Testis (tissue), 3 donors: Measurements from ENCODE around the gene ZFR. TPM values are rescaled to one million over a fixed set of nuclear protein-coding genes. Genes with fewer than 3 reads are reported as not detected.

Experiments
- DNase-seq: peaks from one replicate; pipeline ENCODE4 v3.0.0-alpha.2; 2019
- H3K27ac ChIP-seq, 2 donors: fragments of 200-600 bp; sonication (generic); one replicate each; pipeline ENCODE4 v1.5.1; 2019
- H3K27me3 ChIP-seq: fragments of 200-600 bp; sonication (generic); one replicate; pipeline ENCODE4 v1.5.1; 2019
- H3K36me3 ChIP-seq: fragments of 200-600 bp; sonication (generic); one replicate; pipeline ENCODE4 v1.5.1; 2017; ENCODE audit warnings: low read depth; ENCODE audit errors: missing control alignments
- H3K4me1 ChIP-seq: fragments of 200-600 bp; sonication (generic); one replicate; pipeline ENCODE4 v1.5.1; 2019
- H3K4me3 ChIP-seq, 2 donors: fragments of 200-600 bp; sonication (generic); one replicate each; pipeline ENCODE4 v1.5.1; 2017 to 2019
- H3K9me3 ChIP-seq: fragments of 200-600 bp; sonication (generic); one replicate; pipeline ENCODE4 v1.5.1; 2017
- POLR2A ChIP-seq: fragments of 450-650 bp; IDR thresholded peaks from one replicate; pipeline ENCODE4 v1.6.1; 2017; ENCODE audit warnings: antibody characterized with exemption, mild to moderate bottlenecking, moderate library complexity
- WGBS, 2 donors: methylation state at CpG; one replicate each; pipeline ENCODE4 v1.1.5; 2018; 5-methylcytosine and 5-hydroxymethylcytosine counted together
- intact Hi-C: fragments of 100-400 bp; cut with DNase I; formaldehyde crosslinking; loops from one replicate; pipeline ENCODE4 v1.15.1; 2023; ENCODE audit warnings: low total_unique reads
- polyA plus RNA-seq: library from polyadenylated mRNA; stranded (reverse); fragments of 350-450 nt; fragmentation: Illumina TruSeq; extraction: RNeasy Lipid Tissue Mini Kit (QIAGEN cat#74804); gene quantifications from one replicate; pipeline ENCODE4 v1.2.3, GENCODE V29; 2014; ENCODE audit warnings: low read depth, low replicate concordance; ENCODE audit not compliant: insufficient read depth
- total RNA-seq, 2 donors: library from RNA; depleted of rRNA; stranded (reverse); fragments of >200 nt; gene quantifications; one replicate each; pipeline ENCODE4 v1.2.3, GENCODE V29; 2016
- TF ChIP-seq, protein P1 (sequence below), 3 experiments: fragments of 450-650 bp in 2 of 3; fragments of 200-600 bp in 1 of 3; sonication (generic) in 1 of 3; IDR thresholded peaks; one replicate each; pipeline ENCODE4 v1.5.1; 2016 to 2019; ENCODE audit warnings: antibody characterized with exemption in 3 of 3, mild to moderate bottlenecking in 2 of 3, moderate library complexity in 1 of 3

Gene ZFR
- total and polyA plus RNA-seq, 3 donors from 2014 or later, result 77.1 to 112 (median 97.2) TPM

GRCh38 chr5:32487008-32487407 is 42.5 kb upstream of the ZFR start:
- peaks cover 4% of the 10 kb centered on the region for H3K4me1 ChIP-seq
- no peaks in the 10 kb centered on the region for H3K9me3 ChIP-seq
- WGBS, 2 donors, result 60 to 66% methylated on average over 3 of the region's 3 CpGs
- no peak overlapping the region for H3K27ac ChIP-seq
- no peaks in the 10 kb centered on the region for H3K27me3 ChIP-seq
- intact Hi-C loops, result no loop called here
- no peak for DNase-seq
- no peak for TF ChIP-seq POLR2A
- TF ChIP-seq, protein P1, sequence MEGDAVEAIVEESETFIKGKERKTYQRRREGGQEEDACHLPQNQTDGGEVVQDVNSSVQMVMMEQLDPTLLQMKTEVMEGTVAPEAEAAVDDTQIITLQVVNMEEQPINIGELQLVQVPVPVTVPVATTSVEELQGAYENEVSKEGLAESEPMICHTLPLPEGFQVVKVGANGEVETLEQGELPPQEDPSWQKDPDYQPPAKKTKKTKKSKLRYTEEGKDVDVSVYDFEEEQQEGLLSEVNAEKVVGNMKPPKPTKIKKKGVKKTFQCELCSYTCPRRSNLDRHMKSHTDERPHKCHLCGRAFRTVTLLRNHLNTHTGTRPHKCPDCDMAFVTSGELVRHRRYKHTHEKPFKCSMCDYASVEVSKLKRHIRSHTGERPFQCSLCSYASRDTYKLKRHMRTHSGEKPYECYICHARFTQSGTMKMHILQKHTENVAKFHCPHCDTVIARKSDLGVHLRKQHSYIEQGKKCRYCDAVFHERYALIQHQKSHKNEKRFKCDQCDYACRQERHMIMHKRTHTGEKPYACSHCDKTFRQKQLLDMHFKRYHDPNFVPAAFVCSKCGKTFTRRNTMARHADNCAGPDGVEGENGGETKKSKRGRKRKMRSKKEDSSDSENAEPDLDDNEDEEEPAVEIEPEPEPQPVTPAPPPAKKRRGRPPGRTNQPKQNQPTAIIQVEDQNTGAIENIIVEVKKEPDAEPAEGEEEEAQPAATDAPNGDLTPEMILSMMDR (IDR thresholded peaks at IDR 0.05), result no peak
- no peaks in the 10 kb centered on the region for H3K36me3 ChIP-seq
- no peak overlapping the region for H3K4me3 ChIP-seq

DNA sequence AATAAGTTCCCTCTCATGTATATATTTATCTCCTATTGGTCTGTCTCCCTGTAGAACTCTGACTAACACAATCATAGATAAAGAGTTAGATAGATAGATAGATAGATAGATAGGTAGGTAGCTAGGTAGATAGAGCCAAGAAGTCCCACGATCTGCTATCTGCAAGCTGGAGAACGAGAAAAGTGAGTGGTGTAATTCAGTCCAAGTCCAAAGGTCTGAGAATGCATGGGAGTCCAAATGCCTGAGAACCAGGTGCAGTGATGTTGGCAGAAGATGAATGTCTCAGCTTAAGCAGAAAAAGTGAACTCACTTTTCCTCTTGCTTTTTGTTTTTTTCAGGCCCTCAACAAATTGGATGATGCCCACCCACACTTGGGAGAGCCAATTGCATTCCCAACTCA is 37.7 kb upstream of the ZFR start:
- no peak for DNase-seq
- Histone ChIP-seq H3K4me3 (no peak overlapping the region), H3K27ac (no peak overlapping the region), H3K27me3 (no peaks in the 10 kb centered on the region), H3K9me3 (no peaks in the 10 kb centered on the region), H3K4me1 (no peaks in the 10 kb centered on the region), H3K36me3 (no peaks in the 10 kb centered on the region)
- 91 to 92% methylated on average over 2 of the region's 2 CpGs for WGBS, 2 donors
- TF ChIP-seq, protein P1 (IDR thresholded peaks at IDR 0.05), result no peak
- no peak for TF ChIP-seq POLR2A
- intact Hi-C loops, result no loop called here

DNA sequence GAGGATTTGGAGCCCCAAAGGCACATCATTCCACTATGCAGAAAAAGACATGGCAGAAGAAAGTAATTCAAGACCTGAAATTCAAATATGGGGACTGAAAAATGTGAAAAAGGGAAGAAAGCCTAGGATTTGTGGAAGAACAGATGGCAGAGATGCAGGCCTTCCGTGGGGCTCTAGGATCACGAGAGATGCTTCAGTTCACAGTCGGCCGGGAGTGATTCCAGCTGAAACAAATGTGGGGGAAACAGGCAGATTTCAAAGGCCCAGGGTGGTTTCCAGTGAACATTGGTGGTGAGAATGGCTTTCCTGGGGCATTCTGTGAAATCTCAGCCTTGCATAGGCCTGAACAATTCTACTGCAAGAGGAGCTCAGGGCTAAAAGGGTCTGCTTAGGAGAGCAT is 34.6 kb upstream of the ZFR start:
- no peak overlapping the region for H3K4me3 ChIP-seq
- no peaks in the 10 kb centered on the region for H3K4me1 ChIP-seq
- H3K9me3 ChIP-seq, result no peaks in the 10 kb centered on the region
- no peaks in the 10 kb centered on the region for H3K27me3 ChIP-seq
- H3K36me3 ChIP-seq, result no peaks in the 10 kb centered on the region
- no peak for TF ChIP-seq POLR2A
- TF ChIP-seq, protein P1 (IDR thresholded peaks at IDR 0.05), result no peak
- no peak overlapping the region for H3K27ac ChIP-seq
- DNase-seq, result no peak
- intact Hi-C loops, result no loop called here
- WGBS, 2 donors, result 69 to 85% methylated on average over 4 of the region's 4 CpGs

DNA sequence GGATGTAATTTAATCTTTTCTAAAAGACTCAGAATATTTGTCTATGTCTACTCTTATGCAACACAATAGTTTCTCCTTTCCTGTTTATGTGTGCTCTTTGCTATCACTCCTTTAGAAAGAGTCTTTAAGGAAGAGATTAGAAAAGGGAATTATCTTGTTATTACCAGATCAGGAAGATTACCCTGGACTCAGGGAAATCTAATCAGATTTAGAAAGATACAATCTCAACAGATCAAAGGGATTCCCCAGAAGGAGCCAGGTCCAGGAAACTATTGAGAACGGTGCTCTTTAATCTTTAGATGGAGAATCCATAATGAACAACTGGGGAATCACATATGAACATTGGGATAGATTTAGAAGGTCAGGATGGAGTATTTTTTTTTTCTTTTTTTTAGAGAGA is 32.4 kb upstream of the ZFR start:
- Histone ChIP-seq H3K9me3 (no peaks in the 10 kb centered on the region), H3K27me3 (no peaks in the 10 kb centered on the region), H3K27ac (no peak overlapping the region), H3K36me3 (no peaks in the 10 kb centered on the region), H3K4me3 (no peak overlapping the region), H3K4me1 (no peaks in the 10 kb centered on the region)
- no peak for DNase-seq
- TF ChIP-seq POLR2A, result no peak
- TF ChIP-seq, protein P1 (IDR thresholded peaks at IDR 0.05), result no peak
- intact Hi-C loops, result no loop called here
- WGBS, 2 donors, result 87 to 97% methylated on average over 1 of the region's 1 CpG

DNA sequence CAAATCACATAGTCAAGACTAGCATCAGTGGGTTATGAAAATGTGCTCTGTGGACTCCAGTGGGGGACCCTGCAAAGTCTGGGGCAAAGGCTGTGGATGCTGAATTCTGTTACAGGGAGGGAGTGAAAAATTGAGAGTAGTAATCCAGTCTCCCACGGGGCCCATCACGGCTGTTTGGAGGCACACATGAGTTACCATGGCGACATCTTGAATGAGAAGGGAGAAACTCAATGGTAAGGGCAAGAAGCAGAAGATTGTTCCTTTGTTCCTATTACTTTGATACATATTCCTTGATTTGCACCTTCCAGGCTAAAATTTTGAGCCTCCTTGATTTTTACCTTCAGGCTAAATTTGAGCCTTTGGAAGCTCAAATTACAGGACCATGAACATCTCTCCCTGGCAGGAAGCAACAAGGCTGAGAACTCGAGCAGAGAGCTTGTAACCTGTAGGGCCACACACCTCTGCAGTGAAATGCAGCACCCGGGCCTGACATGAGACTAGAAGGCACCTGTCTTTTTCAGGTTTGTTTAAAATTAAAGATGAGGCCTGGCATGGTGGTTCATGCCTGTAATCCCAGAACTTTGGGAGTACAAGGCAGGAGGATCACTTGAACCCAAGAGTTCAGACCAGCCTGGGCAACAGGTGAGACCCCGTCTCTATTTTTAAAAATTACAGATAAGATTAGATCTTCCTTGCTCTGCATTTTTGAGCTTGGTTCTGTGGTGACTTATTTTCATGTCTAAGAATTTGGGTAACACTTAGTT is 31.0 kb upstream of the ZFR start:
- Histone ChIP-seq H3K27me3 (no peaks in the 10 kb centered on the region), H3K36me3 (no peaks in the 10 kb centered on the region), H3K4me1 (no peaks in the 10 kb centered on the region), H3K27ac (no peak overlapping the region), H3K9me3 (no peaks in the 10 kb centered on the region), H3K4me3 (no peak overlapping the region)
- TF ChIP-seq POLR2A, result no peak
- TF ChIP-seq, protein P1 (IDR thresholded peaks at IDR 0.05), result no peak
- DNase-seq, result no peak
- intact Hi-C loops, result no loop called here
- WGBS, 2 donors, result 75 to 79% methylated on average over 6 of the region's 6 CpGs
